Nephron (organoid): ENCODE measurements around the gene ZNF530.

ENCODE experiments used
- H3K27ac Mint-ChIP-seq, 3 experiments: 2 replicates each; pipeline ENCODE4 v1.8.0; 2020; ENCODE audit warnings: mixed read lengths in 3 of 3, mild to moderate bottlenecking in 2 of 3, moderate library complexity in 1 of 3
- H3K27me3 Mint-ChIP-seq: 2 replicates; pipeline ENCODE4 v1.8.0; 2021; ENCODE audit warnings: low read depth, mild to moderate bottlenecking, moderate library complexity, mixed read lengths
- H3K36me3 Mint-ChIP-seq: 2 replicates; pipeline ENCODE4 v1.8.0; 2020; ENCODE audit warnings: low read depth, mixed read lengths
- H3K4me1 Mint-ChIP-seq: 2 replicates; pipeline ENCODE4 v1.8.0; 2020; ENCODE audit warnings: mixed read lengths
- H3K4me3 Mint-ChIP-seq, 3 experiments: 2 replicates each; pipeline ENCODE4 v1.8.0; 2020; ENCODE audit warnings: mild to moderate bottlenecking in 3 of 3, mixed read lengths in 3 of 3, moderate library complexity in 2 of 3
- H3K9me3 Mint-ChIP-seq: 2 replicates; pipeline ENCODE4 v1.8.0; 2020; ENCODE audit warnings: mixed read lengths
- TF ChIP-seq, protein P1 (sequence below), 3 experiments: fragments of 200-600 bp; sonication (generic); IDR thresholded peaks; one replicate each; pipeline ENCODE4 v1.5.0; 2021; ENCODE audit warnings: antibody characterized with exemption in 3 of 3; ENCODE audit not compliant: unreplicated experiment in 3 of 3

Gene ZNF530

DNA sequence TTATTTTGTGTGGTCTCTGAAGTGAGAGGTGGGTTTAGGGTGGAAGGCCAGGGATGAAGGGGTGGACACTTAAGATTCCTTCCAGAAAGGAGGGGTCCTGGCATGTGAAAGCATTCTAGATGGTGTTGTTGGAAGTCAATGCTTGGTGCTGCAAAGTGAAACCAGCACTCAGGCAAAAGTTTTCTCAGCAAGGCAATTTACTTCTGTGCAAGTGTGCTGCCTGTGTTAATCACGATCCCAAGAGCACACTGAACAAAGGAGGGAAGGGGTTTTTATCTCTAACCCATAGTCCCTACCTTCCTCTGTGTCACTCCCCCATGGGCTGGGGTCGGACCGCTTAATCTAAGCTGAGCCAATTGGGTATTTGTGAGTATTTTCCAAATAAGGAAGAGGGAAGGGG is 15.7 kb downstream of the ZNF530 start:
- TF ChIP-seq, protein P1, sequence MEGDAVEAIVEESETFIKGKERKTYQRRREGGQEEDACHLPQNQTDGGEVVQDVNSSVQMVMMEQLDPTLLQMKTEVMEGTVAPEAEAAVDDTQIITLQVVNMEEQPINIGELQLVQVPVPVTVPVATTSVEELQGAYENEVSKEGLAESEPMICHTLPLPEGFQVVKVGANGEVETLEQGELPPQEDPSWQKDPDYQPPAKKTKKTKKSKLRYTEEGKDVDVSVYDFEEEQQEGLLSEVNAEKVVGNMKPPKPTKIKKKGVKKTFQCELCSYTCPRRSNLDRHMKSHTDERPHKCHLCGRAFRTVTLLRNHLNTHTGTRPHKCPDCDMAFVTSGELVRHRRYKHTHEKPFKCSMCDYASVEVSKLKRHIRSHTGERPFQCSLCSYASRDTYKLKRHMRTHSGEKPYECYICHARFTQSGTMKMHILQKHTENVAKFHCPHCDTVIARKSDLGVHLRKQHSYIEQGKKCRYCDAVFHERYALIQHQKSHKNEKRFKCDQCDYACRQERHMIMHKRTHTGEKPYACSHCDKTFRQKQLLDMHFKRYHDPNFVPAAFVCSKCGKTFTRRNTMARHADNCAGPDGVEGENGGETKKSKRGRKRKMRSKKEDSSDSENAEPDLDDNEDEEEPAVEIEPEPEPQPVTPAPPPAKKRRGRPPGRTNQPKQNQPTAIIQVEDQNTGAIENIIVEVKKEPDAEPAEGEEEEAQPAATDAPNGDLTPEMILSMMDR (IDR thresholded peaks at IDR 0.05; ENCODE audit: unreplicated experiment in 3 of 3) = no peak
- peaks cover 94% of the 10 kb centered on the region for H3K36me3 Mint-ChIP-seq
- H3K4me1 Mint-ChIP-seq = peaks cover 14% of the 10 kb centered on the region
- peak overlapping the region; percentile 60 to 92 (median 78) for H3K27ac Mint-ChIP-seq
- peaks cover 4% of the 10 kb centered on the region for H3K27me3 Mint-ChIP-seq
- H3K9me3 Mint-ChIP-seq = peaks cover 90% of the 10 kb centered on the region
- peak overlapping the region; percentile 93 to 100 (median 94) for H3K4me3 Mint-ChIP-seq

DNA sequence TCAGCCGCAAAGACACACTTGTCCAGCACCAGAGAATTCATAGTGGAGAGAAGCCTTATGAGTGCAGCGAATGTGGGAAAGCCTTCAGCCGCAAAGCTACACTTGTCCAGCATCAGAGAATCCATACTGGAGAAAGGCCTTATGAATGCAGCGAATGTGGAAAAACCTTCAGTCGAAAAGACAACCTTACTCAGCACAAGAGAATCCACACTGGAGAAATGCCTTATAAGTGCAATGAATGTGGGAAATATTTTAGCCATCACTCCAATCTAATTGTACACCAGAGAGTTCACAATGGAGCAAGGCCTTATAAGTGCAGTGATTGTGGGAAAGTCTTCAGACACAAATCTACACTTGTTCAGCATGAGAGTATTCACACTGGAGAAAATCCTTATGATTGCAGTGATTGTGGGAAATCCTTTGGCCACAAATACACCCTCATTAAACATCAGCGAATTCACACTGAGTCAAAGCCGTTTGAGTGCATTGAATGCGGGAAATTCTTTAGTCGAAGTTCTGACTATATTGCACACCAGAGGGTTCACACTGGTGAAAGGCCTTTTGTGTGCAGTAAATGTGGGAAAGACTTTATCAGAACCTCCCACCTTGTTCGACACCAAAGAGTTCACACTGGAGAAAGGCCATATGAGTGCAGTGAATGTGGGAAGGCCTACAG is 21.1 kb downstream of the ZNF530 start:
- Mint-ChIP-seq H3K36me3 (peaks cover 100% of the 10 kb centered on the region), H3K27ac (no peak overlapping the region), H3K9me3 (peaks cover 97% of the 10 kb centered on the region), H3K4me1 (no peaks in the 10 kb centered on the region), H3K27me3 (peaks cover 4% of the 10 kb centered on the region), H3K4me3 (no peak overlapping the region)
- TF ChIP-seq, protein P1 (IDR thresholded peaks at IDR 0.05; ENCODE audit: unreplicated experiment in 3 of 3) = no peak

DNA sequence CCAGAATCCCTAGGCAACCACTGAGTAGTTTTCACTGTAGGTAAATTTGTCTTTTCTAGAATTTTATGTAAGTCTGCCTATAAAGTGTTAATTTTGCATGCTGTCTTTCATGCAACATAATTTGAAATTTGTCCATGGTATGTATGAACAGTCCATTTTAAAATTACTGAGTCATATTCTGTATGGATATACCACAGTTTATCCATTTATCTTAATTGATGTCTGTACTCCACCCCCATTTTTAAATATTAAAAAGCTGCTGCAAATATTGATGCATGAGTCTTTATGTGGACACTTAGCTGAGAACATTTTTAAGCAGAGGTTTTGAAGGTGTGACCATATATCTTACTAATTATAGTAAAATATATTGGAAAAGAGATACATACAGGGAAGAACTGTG is 23.4 kb downstream of the ZNF530 start:
- TF ChIP-seq, protein P1 (IDR thresholded peaks at IDR 0.05; ENCODE audit: unreplicated experiment in 3 of 3) = no peak
- no peak overlapping the region for H3K4me3 Mint-ChIP-seq
- no peak overlapping the region for H3K27ac Mint-ChIP-seq
- H3K9me3 Mint-ChIP-seq = peaks cover 92% of the 10 kb centered on the region
- H3K27me3 Mint-ChIP-seq = no peaks in the 10 kb centered on the region
- no peaks in the 10 kb centered on the region for H3K4me1 Mint-ChIP-seq
- H3K36me3 Mint-ChIP-seq = peaks cover 98% of the 10 kb centered on the region

DNA sequence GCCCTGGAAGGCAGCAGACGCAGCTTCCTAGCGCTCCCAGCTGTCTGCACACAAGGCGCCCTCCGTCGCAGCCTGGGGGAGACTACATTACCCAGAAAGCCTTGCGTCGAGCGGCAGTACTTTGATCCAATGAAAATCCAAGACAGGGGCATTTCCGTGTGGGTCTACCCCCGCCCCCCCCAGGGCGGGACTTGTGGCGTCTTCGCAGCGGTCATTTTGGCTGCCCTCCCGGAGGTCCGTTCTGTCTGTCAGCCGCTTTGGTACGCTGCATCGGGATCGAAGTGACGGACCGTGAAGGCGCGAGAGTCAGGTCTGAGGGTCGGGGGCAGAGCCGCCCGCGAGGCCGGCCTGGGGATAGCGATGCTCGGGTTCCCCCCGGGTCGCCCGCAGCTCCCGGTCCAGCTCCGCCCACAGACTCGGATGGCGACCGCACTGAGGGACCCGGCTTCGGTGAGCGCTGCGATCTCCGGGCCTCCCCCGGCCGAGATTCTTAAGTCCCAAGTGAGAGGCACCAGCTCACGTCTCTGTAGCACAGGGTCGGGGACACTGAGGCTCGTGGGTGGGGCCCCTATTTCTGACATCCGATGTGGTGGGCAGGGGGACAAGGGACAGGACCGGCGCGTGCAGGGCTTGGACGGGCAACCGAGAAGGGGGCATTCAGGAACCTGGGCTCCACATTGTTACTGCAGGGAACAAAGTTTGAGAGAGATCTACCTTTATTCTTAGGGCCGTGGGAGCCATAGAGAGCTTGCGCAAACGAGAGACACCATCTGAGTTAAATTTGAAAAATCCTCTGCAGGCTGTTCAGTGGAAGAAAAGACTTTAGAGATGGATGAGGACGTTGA is 33.5 kb downstream of the ZNF530 start, which contains the start of gene ZNF211:
TSS of gene ZNF211 (plus strand) at position 182 of the 845 bp plus-strand sequence. CDS start at position 361, 179 bp downstream.
- Mint-ChIP-seq H3K9me3 (peaks cover 61% of the 10 kb centered on the region), H3K4me1 (peaks cover 6% of the 10 kb centered on the region), H3K27ac (peak within 1 kb of the TSS in 2 of 3 experiments; percentile 30 to 80), H3K36me3 (peaks cover 95% of the 10 kb centered on the region), H3K4me3 (peak within 1 kb of the TSS; percentile 92 to 98 (median 94)), H3K27me3 (no peaks in the 10 kb centered on the region)
- TF ChIP-seq, protein P1 (IDR thresholded peaks at IDR 0.05; ENCODE audit: unreplicated experiment in 3 of 3) = no peak

DNA sequence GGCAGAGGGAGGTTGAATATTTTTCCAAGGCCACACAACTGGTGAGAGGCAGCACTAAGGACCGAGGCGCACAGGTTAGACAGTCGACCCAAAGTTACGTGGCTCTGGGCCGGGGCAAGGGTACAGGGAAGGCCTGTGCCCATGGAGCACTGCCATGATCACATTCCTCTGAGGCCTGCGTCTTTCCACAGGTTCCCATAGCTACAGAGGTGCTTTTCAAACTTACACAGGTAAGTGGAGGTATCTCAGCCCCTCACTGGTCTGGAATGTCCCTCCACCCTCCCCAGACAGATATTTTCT is 34.1 kb downstream of the ZNF530 start:
- no peaks in the 10 kb centered on the region for H3K27me3 Mint-ChIP-seq
- peak overlapping the region in 2 of 3 experiments; percentile 30 to 80 for H3K27ac Mint-ChIP-seq
- H3K36me3 Mint-ChIP-seq = peaks cover 95% of the 10 kb centered on the region
- H3K4me3 Mint-ChIP-seq = peak overlapping the region; percentile 92 to 98 (median 94)
- peaks cover 61% of the 10 kb centered on the region for H3K9me3 Mint-ChIP-seq
- TF ChIP-seq, protein P1 (IDR thresholded peaks at IDR 0.05; ENCODE audit: unreplicated experiment in 3 of 3) = no peak
- H3K4me1 Mint-ChIP-seq = peaks cover 6% of the 10 kb centered on the region
